ENCODE data around the gene PPP1R3E. TPM values are rescaled to one million over a fixed set of nuclear protein-coding genes. Genes with fewer than 3 reads are reported as not detected.

Gene PPP1R3E
- total and polyA plus RNA-seq, 2 of the 13 experiments (the other 11 are each of a cell fraction or from before 2014, with no cell fraction given) = 16.5 to 26.5 TPM

GRCh38 chr14:23286020-23286901, 16.4 kb downstream of the PPP1R3E start, which contains the start of gene HOMEZ (continued):
- TF ChIP-seq ZBTB14 (CRISPR knock-in tag; IDR thresholded peaks at IDR 0.05) (peak; percentile 92), IKZF1 (IDR thresholded peaks at IDR 0.05) (no peak), NFAT5 (CRISPR knock-in tag; IDR thresholded peaks at IDR 0.05) (no peak), MBD4 (IDR thresholded peaks at IDR 0.05; ENCODE audit: borderline replicate concordance, low read length) (peak; percentile 84), ZNF263 (CRISPR knock-in tag; IDR thresholded peaks at IDR 0.05) (peak; percentile 30; the same call in 1 of the 2 replicates), BRCA1 (CRISPR knock-in tag; IDR thresholded peaks at IDR 0.05) (peak; percentile 78; the same call in 1 of the 2 replicates), HINFP (CRISPR knock-in tag; IDR thresholded peaks at IDR 0.05; ENCODE audit: low read depth) (peak; percentile 90; the same call in 1 of the 2 replicates), ATF7 (IDR thresholded peaks at IDR 0.05) (no peak), ATF7 (CRISPR knock-in tag; IDR thresholded peaks at IDR 0.05) (peak; percentile 77), ZNF839 (CRISPR knock-in tag; IDR thresholded peaks at IDR 0.05; ENCODE audit: borderline replicate concordance) (peak; percentile 80; the same call in 1 of the 2 replicates), REXO4 (CRISPR knock-in tag; IDR thresholded peaks at IDR 0.05; ENCODE audit: borderline replicate concordance) (no peak), HIVEP1 (CRISPR knock-in tag; IDR thresholded peaks at IDR 0.05) (peak; percentile 91), PHF21A (CRISPR knock-in tag; IDR thresholded peaks at IDR 0.05) (peak; percentile 99), ATM (IDR thresholded peaks at IDR 0.05; ENCODE audit: borderline replicate concordance) (no peak), ATF6 (CRISPR knock-in tag; conservative IDR thresholded peaks at IDR 0.05) (peak; percentile 16), DRAP1 (CRISPR knock-in tag; IDR thresholded peaks at IDR 0.05) (peak; percentile 95), HOXD1 (CRISPR knock-in tag; IDR thresholded peaks at IDR 0.05) (peak; percentile 93), ARNT2 (CRISPR knock-in tag; IDR thresholded peaks at IDR 0.05; ENCODE audit: low read depth) (peak; percentile 87; the same call in 1 of the 2 replicates), EEA1 (CRISPR knock-in tag; IDR thresholded peaks at IDR 0.05; ENCODE audit: borderline replicate concordance) (peak; percentile 82; the same call in 1 of the 2 replicates)
